ENCODE data around the gene DOCK2. TPM values are rescaled to one million over a fixed set of nuclear protein-coding genes. Genes with fewer than 3 reads are reported as not detected.

The DOCK2 gene
- total and polyA plus RNA-seq, 2 donors (not counting 3 experiments of a cell fraction or from before 2014, with no cell fraction given): 0.62 to 4.8 TPM

DNA sequence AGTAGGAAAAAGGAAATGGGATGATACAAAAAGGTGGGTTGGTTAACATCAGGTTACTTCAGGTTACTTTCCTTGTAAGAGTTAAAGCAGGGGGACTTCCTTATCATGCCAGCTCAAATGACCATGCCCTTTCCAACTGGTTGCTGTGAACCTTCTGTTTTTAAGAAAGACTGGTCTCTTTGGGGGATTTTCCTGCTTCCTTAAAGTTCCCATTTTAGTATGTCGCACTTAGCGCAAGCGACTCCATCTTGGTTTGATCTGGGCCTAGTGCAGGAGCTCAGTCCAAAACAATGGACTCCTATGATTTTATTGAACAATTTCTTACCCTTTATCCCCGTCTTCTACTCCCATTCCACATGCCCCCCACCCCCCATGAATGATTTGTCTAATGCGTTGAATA lies 173.4 kb downstream of the DOCK2 start:
- no peak for FAIRE-seq

More for the DNA sequence above, 173.4 kb downstream of the DOCK2 start:
- no TSS peak for BruUV-seq (replicated peaks)
- DNase-seq (ENCODE audit: low read depth, low spot score): no peak
- ChIA-PET POLR2A (no interaction called here), CTCF (interaction anchor here (1.4 kb wide), 1 partner anchor 32 kb away, joined by 3 read pairs; no protein-coding TSS in a partner anchor)
- intact Hi-C loops (cut with micrococcal nuclease) (no loop called here), dilution Hi-C loops (cut with MboI; ENCODE audit: extremely low pct_ligation_motif_present, low sequenced_read_pairs) (no loop called here)
- Histone ChIP-seq H4K20me1 (replicated peaks; ENCODE audit: control insufficient read depth, extremely low read depth, insufficient read depth, low read length) (no peaks in the 10 kb centered on the region), H2AFZ (ENCODE audit: low read depth, low read length) (no peak overlapping the region), H3K27ac (ENCODE audit: insufficient read depth, low read depth, low read length) (no peak overlapping the region), H3K27me3 (ENCODE audit: control insufficient read depth in 2 of 2, insufficient read depth in 2 of 2, low read length in 2 of 2) (peaks cover 0 to 4% of the 10 kb centered on the region in 2 experiments), H3K4me3 (replicated peaks in 1 of 3; ENCODE audit: insufficient read depth in 1 of 3, low read depth in 1 of 3, low read length in 3 of 3) (no peak overlapping the region), H3K36me3 (ENCODE audit: control insufficient read depth in 2 of 2, extremely low read depth in 1 of 2, insufficient read depth in 2 of 2, low read length in 2 of 2) (no peaks in the 10 kb centered on the region), H3K4me1 (ENCODE audit: control insufficient read depth, extremely low read depth, insufficient read depth, low read length) (no peaks in the 10 kb centered on the region), H3K79me2 (ENCODE audit: control insufficient read depth, insufficient read depth, low read length) (no peaks in the 10 kb centered on the region), H3K9me3 (replicated peaks; ENCODE audit: control insufficient read depth, insufficient read depth, low read length) (no peaks in the 10 kb centered on the region), H3K9me1 (replicated peaks; ENCODE audit: control insufficient read depth, extremely low read depth, insufficient read depth, low read length) (no peaks in the 10 kb centered on the region), H3K4me2 (ENCODE audit: insufficient read depth, low read length) (no peak overlapping the region), H3K9ac (replicated peaks; ENCODE audit: extremely low read depth, insufficient read depth, low read length) (no peak overlapping the region)
- TF ChIP-seq FOS (IDR thresholded peaks at IDR 0.05; ENCODE audit: borderline replicate concordance, insufficient read depth, low read length): no peak
- TF ChIP-seq POLR2A (IDR thresholded peaks at IDR 0.05; ENCODE audit: low read depth, low read length): no peak
- TF ChIP-seq GATA2 (IDR thresholded peaks at IDR 0.05; ENCODE audit: insufficient read depth, insufficient read length, low read depth, low read length): no peak
- TF ChIP-seq MAX (IDR thresholded peaks at IDR 0.05; ENCODE audit: insufficient read depth, insufficient read length): no peak
- no peak for TF ChIP-seq JUN (IDR thresholded peaks at IDR 0.05; ENCODE audit: borderline replicate concordance, insufficient read depth, insufficient read length, low read depth)
- no peak for TF ChIP-seq POLR2AphosphoS5 (IDR thresholded peaks at IDR 0.05; ENCODE audit: insufficient read depth, low read depth, low read length)
- no peak for TF ChIP-seq CTCF (IDR thresholded peaks at IDR 0.05; ENCODE audit: extremely low read depth in 1 of 2, insufficient read depth in 1 of 2, low read depth in 1 of 2, low read length in 2 of 2)
- no peak for TF ChIP-seq EZH2 (IDR thresholded peaks at IDR 0.05; ENCODE audit: borderline replicate concordance, low read depth, low read length, severe bottlenecking)
- no peak for TF ChIP-seq MYC (IDR thresholded peaks at IDR 0.05; ENCODE audit: low read depth, low read length)
